ENCODE data around the gene CACNA1I.

CACNA1I gene

DNA sequence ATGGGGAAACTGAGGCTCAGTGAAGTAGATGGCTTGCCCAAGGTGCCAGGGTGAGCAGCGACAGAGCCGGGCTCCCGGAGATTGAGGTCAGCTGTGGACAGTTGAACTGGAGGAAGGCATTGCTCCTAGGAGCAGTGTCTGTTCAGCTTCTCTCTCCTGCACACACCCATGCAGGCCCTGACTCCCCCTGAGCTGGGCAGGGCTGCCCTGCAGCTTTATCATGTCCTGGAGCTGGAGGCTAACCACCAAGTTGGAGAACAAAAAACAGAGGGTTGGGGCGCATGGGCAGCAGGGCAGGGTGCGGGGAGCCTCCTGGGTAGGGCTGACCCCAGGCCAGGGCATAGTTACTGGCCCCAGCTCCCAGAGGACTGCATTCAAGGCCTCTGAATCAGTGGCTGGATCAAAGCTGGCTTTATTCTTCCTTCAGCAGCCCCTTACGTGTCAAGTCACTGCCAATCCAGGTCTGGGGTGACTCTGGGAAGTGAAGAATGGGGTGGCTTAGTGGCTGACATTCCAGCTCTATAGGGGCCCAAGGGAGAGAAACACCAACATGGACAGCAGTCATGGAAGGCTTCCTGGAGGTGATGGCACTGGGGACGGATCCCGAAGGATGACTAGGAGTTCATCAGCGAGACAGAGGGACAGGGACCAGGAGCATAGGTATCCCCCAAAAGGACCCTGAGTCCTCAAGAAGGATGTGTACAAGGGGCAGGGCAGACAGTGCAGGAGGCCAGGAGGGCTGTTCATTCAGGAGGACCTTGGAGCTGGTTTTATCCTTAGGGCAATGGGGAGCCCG is 83.8 kb downstream of the CACNA1I start:
- no peak for DNase-seq

DNA sequence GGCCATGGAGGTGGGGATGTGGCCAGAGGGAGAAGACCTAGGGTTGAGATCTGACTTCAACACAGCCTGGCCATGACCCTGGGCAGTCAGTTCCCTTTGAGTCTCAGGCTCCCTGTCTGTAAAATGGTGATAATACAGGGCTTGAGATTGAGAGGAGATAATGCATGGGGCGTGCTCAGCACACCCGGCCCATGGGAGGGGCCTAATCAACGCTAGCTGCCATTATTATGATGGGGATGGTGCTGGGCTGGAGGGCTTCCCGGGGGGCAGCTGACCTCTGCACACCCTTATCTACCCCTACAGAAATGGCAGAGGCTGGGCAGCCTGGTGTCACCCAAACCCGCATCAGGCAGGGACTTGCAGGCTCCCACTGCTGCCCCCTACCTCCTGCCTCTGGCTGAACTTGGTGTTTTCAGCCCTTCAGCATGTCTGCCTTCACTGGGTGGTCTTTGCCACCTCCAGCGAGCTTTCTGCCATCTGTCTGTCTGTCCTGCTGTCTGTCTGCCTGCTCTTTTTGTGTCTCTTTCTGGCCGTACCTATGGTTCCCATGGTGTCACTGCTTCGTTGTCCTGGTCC is 84.5 kb downstream of the CACNA1I start:
- DNase-seq, result no peak

DNA sequence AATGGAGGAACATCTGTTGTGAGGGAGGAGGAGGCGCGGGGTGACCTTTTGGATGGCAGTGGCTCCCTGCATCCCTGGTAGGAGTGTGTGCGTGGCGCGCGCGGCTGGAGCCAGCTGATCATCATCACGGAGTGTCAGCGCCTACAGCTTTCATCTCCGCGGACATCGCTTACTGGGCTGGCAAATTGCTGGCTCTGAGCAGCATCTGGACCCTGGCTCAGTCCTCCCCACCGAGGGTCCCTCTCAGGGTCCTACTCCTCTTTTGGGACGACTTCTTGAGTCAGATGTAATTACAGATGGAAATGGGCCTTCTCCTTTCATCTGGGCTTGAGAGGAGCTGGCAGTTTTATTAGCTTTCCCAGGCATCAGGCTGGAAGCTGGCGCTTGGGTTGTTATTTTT is 85.3 kb downstream of the CACNA1I start:
- DNase-seq, result no peak

DNA sequence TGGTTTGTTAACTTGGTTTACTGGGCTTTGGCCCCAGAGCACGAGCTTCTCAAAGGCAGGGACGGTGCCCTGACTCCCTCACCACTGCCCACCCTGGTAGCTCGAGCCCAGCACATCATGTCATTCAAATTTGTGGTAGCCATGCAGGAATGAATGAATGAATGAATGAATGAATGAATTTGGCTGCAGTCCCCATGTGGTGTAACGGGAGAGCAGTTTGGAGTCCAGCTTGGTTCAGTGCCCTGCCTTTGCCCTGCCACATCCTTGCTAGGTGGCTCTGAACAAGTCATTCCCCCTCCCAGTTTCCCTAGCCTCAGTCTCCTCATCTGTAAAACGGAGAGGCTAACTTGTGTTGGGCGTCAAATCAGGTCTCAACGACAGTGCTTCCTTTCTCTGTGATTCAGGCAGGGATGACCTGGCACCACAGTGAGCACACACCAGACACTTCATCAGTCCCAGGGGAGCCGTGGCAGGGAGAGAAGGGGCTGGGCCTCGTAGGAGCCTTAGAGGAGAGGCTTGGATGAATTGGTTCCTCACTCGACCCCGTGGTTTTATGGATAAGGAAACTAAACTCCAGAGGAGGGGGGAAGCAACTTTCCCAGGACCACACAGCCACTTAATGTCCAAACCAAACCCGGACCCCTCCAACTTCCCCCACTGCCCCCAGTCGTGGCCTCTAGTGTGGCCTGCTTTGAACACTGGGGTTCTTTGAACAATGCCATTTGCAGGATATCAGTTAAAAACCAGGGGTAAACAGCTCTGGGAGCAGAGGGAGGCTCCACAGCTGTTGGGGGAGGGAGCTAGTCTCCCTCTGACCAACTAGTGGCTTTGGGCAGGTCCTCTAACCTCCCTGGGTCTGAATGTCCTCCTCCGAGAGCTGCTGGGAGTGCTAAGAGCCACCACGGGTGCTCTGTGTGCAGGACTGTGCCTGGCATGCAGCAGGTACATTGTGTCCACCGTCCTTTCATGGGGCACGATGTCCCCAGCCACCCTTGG is 86.2 kb downstream of the CACNA1I start:
- DNase-seq, result no peak

DNA sequence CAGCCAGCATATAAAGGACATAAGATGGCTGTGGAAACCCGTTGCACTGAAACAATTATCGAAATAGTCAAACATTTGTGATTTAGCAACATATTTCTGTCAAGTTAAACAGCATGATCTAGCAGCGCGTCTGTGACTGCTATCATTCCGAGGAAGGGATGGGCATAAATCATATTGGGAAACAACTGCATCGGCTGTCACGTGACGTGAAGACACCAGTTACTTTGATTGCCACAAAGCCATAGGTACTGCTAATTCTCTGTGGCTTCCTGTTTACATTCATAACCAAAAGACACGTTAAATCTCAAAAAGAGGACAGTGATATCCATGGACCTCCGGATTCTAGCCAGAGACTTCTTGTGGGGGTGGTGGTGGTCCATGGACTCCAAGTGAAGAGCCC is 87.8 kb downstream of the CACNA1I start:
- peak; percentile 67 for DNase-seq

DNA sequence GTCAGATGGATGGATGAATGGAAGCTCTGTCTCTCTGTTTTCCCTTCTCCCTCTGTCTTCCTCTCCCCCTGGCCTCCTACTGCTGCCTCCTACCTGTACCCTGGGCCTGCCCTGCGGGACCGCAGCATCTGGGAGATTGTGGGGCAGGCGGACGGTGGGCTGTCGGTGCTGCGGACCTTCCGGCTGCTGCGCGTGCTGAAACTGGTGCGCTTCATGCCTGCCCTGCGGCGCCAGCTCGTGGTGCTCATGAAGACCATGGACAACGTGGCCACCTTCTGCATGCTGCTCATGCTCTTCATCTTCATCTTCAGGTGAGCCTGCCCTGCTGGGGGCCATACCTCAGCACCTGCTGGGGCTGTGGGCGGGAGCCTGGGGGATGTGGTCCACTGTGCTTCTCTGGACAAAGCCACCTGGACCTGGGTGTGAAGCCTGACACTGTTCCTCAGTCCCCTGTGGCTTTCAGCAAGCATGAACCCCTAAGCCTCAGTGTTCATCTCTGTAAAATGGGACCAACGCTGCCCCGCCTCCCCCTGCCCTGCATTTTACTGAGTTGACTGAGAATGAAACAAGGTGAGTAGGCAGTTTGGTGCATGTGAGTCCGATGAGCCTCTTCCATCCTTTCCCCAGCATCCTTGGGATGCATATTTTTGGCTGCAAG is 88.4 kb downstream of the CACNA1I start:
- no peak for DNase-seq

DNA sequence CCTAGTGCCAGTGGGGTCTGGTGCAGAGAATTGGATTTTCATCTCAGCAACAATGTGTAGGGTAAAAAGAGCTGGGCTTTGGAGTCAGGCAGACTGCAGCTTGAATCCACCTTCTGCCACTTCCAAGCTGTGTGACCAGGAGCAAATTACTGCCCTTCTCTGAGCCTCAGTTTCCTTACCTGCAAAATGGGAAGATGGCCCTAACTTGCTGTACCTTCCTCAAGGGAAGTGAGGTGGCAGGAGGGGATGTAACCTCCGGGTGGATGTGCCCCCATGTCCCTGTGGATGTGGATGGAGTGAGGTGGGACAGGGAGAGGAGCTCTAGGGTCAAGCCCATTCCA is 90.9 kb downstream of the CACNA1I start:
- DNase-seq, result no peak

DNA sequence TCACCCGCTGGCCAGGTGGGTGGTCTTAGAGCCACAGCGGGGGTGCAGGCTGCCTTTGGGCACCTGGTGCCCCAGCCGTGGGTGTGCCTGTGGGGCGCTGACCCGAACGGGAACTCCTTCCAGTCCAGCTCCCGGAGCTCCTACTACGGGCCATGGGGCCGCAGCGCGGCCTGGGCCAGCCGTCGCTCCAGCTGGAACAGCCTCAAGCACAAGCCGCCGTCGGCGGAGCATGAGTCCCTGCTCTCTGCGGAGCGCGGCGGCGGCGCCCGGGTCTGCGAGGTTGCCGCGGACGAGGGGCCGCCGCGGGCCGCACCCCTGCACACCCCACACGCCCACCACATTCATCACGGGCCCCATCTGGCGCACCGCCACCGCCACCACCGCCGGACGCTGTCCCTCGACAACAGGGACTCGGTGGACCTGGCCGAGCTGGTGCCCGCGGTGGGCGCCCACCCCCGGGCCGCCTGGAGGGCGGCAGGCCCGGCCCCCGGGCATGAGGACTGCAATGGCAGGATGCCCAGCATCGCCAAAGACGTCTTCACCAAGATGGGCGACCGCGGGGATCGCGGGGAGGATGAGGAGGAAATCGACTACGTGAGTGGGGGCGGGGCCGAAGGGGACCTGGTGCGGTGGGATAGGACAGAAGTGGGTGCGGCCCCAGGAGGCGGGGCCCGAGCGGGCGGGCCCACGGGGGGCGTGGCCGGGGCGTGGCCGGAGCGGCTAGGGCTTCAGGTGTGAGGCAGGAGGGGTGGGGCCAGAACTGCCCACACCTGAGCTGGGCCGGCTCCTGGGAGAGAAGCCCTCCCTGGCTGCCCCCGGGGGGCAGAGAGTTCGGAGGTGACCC is 91.5 kb downstream of the CACNA1I start:
- peak; percentile 90 for DNase-seq

DNA sequence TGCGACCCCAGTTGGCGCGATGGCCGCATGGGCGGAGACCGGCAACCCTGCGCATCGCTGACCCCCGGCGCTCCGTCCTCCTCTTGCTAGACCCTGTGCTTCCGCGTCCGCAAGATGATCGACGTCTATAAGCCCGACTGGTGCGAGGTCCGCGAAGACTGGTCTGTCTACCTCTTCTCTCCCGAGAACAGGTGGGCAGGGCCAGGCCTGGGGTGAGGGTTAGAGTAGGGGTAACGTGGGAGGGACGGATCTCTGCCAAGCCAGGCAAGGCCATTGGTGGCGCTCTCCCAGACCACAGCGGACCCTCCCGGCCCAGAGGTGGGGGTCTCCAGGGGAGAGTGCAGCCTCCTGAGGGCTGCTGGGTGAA is 92.1 kb downstream of the CACNA1I start:
- DNase-seq, result no peak

DNA sequence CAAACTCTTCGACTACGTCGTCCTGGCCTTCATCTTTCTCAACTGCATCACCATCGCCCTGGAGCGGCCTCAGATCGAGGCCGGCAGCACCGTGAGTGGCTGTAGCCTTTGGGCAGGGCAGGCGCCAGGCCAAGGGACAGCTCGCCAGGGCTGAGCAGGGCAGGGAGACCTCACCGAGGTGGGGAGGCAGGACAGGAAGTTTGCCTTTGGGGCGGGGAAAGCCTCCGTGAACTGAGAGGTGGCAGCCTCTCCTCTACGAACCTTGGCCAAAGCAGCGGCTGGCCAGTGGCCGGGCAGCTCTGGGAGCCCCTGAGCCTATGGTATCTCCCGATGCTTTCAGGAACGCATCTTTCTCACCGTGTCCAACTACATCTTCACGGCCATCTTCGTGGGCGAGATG is 93.2 kb downstream of the CACNA1I start:
- DNase-seq, result no peak

DNA sequence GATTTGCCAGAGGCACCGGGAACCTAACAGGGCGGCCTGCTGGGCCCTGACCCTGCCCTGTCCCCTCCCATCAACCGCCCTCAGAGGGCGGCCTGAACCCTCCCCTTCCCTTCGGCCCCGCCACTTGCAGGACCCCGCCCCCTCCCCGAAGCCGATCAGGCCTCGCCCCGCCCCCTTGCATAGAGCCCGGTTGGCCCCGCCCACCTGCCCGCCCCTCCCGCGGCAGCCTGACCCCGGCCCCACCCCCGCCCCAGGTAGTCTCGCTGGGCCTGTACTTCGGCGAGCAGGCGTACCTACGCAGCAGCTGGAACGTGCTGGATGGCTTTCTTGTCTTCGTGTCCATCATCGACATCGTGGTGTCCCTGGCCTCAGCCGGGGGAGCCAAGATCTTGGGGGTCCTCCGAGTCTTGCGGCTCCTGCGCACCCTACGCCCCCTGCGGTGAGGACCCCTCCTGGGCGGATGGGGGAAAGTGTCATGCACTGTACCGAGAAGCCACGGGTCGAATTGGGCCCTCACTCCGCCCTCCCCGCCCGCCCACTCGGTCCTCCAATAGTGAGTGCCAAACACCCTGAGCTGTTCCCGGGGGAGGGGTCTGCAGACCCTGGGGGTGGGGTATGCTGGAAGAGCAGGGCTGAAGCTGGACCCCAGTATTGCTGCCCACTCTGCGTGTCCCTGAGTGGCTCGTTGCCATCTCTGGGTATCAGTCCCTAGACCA is 94.1 kb downstream of the CACNA1I start:
- peak; percentile 48 for DNase-seq

DNA sequence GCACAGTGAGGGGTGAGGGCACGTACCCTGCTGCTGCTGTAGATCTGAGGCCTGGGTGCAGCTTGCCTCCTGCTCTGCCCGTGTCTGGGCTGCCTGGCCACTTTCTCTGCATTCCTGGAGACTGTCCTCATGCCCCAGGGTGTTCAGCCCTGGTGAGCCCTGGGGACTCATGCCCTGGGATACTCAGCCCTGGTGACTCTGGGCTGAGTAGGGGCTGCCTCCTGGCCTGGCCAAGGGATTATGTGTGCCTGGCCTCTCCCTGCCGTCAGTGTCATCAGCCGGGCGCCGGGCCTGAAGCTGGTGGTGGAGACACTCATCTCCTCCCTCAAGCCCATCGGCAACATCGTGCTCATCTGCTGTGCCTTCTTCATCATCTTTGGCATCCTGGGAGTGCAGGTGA is 94.7 kb downstream of the CACNA1I start:
- DNase-seq, result no peak

DNA sequence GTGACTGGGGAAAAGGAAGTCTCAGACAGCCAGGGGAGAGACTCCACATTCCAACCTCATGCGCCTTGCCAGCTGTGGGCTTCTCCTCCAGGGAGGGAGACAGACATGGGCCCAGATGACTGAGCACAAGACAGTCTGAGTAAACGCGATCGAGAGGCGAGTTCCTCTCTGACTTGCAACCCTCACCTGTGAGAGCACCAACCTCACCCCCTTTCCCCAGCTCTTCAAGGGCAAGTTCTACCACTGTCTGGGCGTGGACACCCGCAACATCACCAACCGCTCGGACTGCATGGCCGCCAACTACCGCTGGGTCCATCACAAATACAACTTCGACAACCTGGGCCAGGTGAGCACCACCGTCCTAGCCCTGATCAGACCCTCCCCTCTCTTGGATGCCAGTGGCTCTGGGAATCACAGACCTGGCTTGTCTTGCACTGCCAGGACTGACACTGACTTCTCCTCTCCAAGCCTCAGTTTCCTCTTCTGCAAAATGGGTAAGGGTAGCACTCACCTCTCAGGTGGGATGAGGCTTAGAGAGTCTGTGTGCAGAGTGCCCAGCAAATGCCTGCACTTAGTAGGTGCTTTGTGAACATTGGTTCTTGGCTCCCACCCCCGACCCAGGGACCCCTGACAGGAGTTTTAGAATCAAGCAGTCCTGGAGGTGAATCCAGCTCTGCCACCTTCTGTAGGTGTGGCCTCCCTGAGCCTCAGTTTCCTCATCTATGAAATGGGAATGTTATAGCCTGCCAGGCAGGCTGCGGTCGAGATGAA is 95.3 kb downstream of the CACNA1I start:
- no peak for DNase-seq

DNA sequence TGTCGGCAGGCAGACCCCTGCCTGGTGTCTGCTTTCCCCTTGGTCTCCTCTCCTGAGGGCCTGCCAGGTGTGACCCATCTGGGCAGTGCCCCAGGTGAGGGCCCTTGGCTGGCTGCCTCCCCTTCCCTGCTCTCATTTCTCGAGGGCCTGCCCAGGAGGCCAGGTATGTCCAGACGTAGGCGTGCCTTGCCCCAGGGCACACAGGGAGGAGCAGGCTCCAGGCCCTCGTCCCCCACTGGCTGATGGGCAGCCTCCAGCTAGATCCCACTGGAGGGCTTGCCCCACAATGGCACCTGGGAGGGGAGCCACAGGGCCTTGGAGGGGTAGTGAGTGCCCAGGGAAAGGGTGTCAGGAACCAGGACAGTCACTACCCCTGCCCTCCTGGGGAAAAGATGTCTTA is 95.9 kb downstream of the CACNA1I start:
- no peak for DNase-seq

DNA sequence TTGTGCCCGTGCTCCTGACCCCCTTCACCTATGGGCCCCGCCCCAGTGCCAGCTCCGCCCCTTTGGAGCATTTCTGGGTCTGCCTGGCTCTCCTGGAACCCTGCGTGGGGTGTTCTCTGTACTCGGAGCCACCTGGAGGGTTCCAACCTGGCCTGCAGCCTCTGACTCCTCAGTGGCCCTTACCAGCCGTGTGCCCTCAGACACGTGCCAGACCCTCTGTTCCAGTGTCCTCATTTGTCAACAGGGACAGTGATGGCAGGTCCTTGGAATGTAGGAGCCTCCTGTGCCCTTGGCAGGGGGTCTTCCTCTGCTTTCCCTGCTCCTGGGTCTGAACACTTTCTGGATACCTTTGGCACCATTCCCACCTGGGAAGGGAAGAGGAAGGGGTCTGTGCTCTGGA is 96.4 kb downstream of the CACNA1I start:
- no peak for DNase-seq

DNA sequence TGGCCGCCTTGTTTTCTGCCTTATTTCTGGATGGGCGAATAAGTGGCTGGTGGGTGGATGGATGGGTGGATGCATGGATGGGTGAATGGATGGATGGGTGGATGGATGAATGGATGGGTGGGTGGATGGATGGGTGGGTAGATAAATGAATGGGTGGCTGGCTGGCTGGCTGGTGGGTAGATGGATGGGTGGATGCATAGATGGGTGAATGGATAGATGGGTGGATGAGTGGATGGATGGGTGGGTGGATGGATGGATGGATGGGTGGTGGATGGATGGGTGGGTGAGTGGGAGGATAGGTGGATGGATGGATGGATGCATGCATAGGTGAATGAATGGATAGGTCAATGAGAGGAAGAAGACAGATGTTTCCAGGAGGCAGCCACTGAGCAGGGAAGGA is 98.9 kb downstream of the CACNA1I start:
- DNase-seq, result no peak

DNA sequence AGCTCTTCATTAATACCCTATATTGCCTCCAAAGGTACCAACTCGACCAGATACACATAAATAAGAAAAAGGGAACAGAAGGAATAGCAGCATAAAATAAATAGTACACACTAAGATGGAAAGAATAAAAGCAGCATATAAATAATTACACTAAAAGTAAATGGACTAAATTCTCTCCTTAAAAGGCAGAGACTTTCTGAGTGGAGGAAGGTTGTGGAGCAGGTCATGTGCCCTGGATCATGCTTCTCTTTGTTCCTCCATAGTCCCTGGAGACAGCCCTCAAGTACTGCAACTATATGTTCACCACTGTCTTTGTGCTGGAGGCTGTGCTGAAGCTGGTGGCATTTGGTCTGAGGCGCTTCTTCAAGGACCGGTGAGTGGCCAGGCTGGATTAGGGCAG is 101.4 kb downstream of the CACNA1I start:
- no peak for DNase-seq

DNA sequence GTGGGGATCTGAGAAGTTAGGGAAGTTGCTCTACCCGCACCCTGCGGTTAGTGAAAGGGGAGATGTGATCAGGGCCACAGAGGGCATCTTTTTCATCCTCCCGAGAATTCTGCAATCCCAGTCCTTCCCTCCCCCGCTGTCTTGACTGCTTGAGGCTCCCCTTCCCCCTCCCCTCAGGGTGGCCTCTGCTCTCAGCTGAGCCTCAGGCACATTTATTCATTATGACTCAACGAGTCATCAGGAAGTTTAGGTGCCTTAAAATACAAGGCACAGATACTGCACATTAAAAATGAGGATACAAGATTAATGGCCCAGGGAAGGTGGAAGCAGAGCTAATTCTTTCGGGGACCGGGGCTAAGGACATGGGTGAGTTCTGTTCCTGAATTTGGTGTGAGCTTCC is 104.0 kb downstream of the CACNA1I start:
- DNase-seq, result no peak

DNA sequence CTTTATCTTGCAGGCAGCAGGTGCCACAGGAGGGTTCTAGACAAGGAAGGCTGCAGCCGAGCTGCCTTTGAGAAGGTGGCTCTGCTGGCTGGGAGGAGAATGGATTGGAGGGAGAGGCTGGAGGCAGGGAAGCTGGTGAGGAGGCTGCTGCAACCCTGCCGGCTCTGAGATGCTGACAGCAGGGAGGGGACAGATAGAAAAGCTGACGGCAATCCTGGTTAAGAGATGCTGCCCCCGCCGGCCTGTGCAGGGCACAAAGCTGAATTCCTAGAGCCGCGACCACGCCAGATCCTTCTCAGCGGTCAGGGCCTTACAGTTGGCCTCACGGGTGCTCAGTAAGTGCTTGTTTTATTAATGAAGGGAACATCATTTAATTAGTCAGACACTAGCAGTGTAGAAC is 105.4 kb downstream of the CACNA1I start:
- no peak for DNase-seq

DNA sequence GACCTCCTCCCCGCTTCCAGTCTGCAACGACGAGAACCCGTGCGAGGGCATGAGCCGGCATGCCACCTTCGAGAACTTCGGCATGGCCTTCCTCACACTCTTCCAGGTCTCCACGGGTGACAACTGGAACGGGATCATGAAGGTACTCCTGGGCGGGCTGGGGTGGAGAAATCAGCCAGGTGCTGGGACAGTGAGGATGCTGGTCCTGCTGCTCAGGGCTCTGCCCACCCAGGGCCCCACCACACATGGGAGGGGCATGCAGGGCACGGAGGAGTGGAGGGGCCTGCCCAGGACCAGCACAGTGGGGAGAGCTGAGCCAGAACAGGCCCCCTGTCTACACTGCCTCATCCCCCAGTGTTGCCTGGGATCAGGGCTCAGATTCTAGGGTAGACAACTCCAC is 107.4 kb downstream of the CACNA1I start:
- DNase-seq, result no peak
